HepG2 (cell line): ENCODE results near the gene AZU1.

Experiments used
- NR2F2 ChIP-seq: IDR thresholded peaks from 2 replicates; pipeline ENCODE4 v1.6.1; 2012; ENCODE audit warnings: low read depth, inconsistent platforms, borderline replicate concordance
- TF ChIP-seq, protein P1 (sequence below): sonication (generic); formaldehyde crosslinking; IDR thresholded peaks from 2 replicates; pipeline ENCODE4 v1.5.0; 2020; ENCODE audit warnings: mild to moderate bottlenecking, missing genetic modification reagents, moderate library complexity

- TF ChIP-seq, protein P1, sequence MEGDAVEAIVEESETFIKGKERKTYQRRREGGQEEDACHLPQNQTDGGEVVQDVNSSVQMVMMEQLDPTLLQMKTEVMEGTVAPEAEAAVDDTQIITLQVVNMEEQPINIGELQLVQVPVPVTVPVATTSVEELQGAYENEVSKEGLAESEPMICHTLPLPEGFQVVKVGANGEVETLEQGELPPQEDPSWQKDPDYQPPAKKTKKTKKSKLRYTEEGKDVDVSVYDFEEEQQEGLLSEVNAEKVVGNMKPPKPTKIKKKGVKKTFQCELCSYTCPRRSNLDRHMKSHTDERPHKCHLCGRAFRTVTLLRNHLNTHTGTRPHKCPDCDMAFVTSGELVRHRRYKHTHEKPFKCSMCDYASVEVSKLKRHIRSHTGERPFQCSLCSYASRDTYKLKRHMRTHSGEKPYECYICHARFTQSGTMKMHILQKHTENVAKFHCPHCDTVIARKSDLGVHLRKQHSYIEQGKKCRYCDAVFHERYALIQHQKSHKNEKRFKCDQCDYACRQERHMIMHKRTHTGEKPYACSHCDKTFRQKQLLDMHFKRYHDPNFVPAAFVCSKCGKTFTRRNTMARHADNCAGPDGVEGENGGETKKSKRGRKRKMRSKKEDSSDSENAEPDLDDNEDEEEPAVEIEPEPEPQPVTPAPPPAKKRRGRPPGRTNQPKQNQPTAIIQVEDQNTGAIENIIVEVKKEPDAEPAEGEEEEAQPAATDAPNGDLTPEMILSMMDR (CRISPR knock-in tag), result no peak
- no peak for TF ChIP-seq NR2F2
Observed at GRCh38 chr19:827314-827709, 325 bp upstream of the AZU1 start.
